Naive B cell (primary cell): Measurements from ENCODE around the gene CX3CL1. TPM values are rescaled to one million over a fixed set of nuclear protein-coding genes. Genes with fewer than 3 reads are reported as not detected.
A peak's percentile ranks its signal among the peaks of the same experiment; 100 is the strongest.

Experiments
- ATAC-seq, 2 donors: fragments of 150-1000 bp; cut with Tn5 transposase; 2 replicates each; pipeline ENCODE4 v1.10.0; 2021; ENCODE audit warnings: low read depth in 2 of 2, mild to moderate bottlenecking in 2 of 2, moderate library complexity in 2 of 2
- DNase-seq: peaks from one replicate; pipeline ENCODE4 v3.0.0; 2022
- H3K27ac Mint-ChIP-seq, 6 donors: one replicate each; pipeline ENCODE4 v1.8.0; 2020 to 2022; ENCODE audit warnings: mild to moderate bottlenecking in 6 of 6, mixed read lengths in 6 of 6, moderate library complexity in 5 of 6, inconsistent platforms in 2 of 6
- H3K27me3 Mint-ChIP-seq, 3 donors: one replicate each; pipeline ENCODE4 v1.8.0; 2021 to 2022; ENCODE audit warnings: mixed read lengths in 3 of 3, mild to moderate bottlenecking in 1 of 3
- H3K36me3 Mint-ChIP-seq, 2 donors: one replicate each; pipeline ENCODE4 v1.8.0; 2020 to 2022; ENCODE audit warnings: mixed read lengths in 2 of 2, inconsistent platforms in 1 of 2, mild to moderate bottlenecking in 1 of 2
- H3K4me1 Mint-ChIP-seq, 3 donors: one replicate each; pipeline ENCODE4 v1.8.0; 2020 to 2022; ENCODE audit warnings: mixed read lengths in 3 of 3, inconsistent platforms in 1 of 3, mild to moderate bottlenecking in 1 of 3, moderate library complexity in 1 of 3
- H3K4me3 Mint-ChIP-seq, 8 donors: one replicate each; pipeline ENCODE4 v1.8.0; 2020 to 2022; ENCODE audit warnings: mild to moderate bottlenecking in 8 of 8, mixed read lengths in 8 of 8, moderate library complexity in 8 of 8, inconsistent platforms in 2 of 8
- H3K9me3 Mint-ChIP-seq, 7 donors: one replicate each; pipeline ENCODE4 v1.8.0; 2020 to 2022; ENCODE audit warnings: mixed read lengths in 7 of 7, mild to moderate bottlenecking in 5 of 7, inconsistent platforms in 2 of 7, moderate library complexity in 1 of 7
- polyA plus RNA-seq, 6 donors: library from polyadenylated mRNA; unstranded; fragments of 300-500 nt; fragmentation: Illumina TruSeq; gene quantifications; one replicate each; pipeline ENCODE4 v1.2.3, GENCODE V29; 2021; ENCODE audit warnings: low read depth in 6 of 6

Gene CX3CL1
- polyA plus RNA-seq, 6 donors from 2014 or later: not detected

DNA sequence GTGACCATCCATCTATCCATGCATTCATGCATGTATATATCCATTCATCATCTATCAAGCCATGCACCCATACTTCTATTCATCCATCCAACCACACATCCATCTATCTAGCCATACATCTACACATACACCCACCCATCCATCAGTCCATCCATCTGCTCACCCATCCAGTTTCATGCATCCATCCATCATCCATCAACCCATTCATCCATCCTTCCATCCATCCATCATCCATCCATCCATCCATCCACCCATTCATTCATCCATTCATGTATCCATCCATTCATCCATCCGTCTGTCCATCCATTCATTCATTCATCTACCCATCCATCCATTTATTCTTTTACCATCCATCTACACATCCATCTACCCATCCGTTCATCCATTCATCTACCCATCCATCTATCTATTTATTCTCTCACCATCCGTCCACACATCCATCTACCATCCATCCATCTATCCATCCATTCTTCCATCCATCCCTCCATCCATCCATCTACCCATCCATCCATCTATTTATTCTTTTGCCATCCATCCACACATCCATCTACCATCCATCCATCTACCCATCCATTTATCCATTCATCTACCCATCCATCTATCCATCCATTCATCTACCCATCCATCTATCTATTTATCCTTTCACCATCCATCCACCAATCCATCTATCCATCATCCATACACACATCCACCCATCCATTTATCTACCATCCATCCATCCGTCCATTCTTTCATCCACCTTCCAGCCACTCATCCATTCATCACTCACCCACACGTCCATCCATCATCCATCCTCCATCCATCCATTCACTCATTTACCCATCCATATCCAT lies 35.4 kb downstream of the CX3CL1 start:
- Mint-ChIP-seq H3K27me3 (peaks cover 14 to 19% (median 16%) of the 10 kb centered on the region in 3 donors), H3K4me3 (no peak overlapping the region), H3K27ac (no peak overlapping the region), H3K4me1 (peaks cover 10 to 37% (median 24%) of the 10 kb centered on the region in 3 donors), H3K36me3 (no peaks in the 10 kb centered on the region), H3K9me3 (peaks cover 0 to 1% (median 0%) of the 10 kb centered on the region in 7 donors)
- ATAC-seq (no peak), DNase-seq (no peak)

DNA sequence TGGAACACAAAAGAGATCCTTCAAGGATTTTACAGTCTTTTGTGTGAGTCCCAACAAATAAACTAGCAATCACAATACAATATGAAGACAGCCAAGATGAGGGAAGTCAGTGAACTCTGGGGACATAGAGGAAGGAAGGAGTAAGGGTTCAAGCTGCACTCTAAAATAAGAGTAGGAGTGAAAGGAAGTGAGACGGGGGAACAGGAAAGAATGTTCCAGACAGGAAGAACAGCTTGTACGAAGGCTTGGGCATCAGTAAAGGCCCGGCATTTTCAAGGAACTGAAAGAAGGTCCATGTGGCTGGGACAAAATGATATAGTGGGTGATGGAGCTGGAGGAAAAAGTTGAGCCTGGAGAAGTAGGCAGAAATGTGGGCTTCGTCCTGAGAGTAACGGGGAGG lies 36.8 kb downstream of the CX3CL1 start:
- DNase-seq (no peak), ATAC-seq (no peak)
- Mint-ChIP-seq H3K36me3 (no peaks in the 10 kb centered on the region), H3K4me3 (peak overlapping the region in 2 of 8 donors; percentile 16 to 17), H3K27ac (peak overlapping the region in 3 of 6 donors; percentile 56 to 70 (median 58)), H3K4me1 (peaks cover 23 to 50% (median 37%) of the 10 kb centered on the region in 3 donors), H3K9me3 (peaks cover 0 to 1% (median 0%) of the 10 kb centered on the region in 7 donors), H3K27me3 (peaks cover 14 to 19% (median 16%) of the 10 kb centered on the region in 3 donors)

- peaks cover 0 to 1% (median 0%) of the 10 kb centered on the region in 7 donors for H3K9me3 Mint-ChIP-seq
- H3K4me1 Mint-ChIP-seq: peaks cover 29 to 54% (median 40%) of the 10 kb centered on the region in 3 donors
Measured at GRCh38 chr16:57409870-57410587, 37.7 kb downstream of the CX3CL1 start.

DNA sequence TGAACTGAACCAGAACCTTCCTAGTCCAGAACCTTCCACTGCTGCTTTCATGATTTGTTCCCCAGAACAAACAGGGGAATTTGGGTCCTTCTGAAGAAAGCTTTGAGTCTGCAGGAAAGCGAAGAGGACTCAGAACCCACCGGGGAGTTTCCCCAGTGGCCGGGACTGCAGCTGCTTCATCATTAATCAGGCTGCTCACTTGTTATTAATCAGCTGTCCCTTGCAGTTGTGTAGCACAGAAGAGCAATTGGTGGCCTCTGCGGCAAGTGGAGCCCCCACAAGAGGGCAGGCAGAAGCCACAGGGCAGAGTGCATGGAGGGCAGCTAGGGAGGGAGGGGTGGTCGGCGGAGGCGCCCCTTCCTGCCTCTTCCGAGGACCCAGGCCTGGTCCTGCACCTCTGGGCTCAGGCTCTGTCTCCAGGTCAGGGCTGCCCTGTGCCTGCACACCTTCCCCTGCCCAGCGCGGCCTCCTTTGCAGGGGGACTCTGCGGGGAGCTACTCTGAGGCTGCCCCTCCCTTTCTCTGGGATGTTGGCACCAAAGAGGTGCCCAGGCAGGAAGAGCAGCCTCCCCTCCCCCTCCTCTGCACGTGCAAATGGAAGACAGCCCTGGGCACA lies 39.2 kb downstream of the CX3CL1 start:
- ATAC-seq (no peak), DNase-seq (no peak)
- H3K4me3 Mint-ChIP-seq: no peak overlapping the region
- H3K9me3 Mint-ChIP-seq: peaks cover 0 to 1% (median 0%) of the 10 kb centered on the region in 7 donors
- H3K27ac Mint-ChIP-seq: peak overlapping the region in 3 of 6 donors; percentile 33 to 52 (median 36)
- peaks cover 40 to 53% (median 44%) of the 10 kb centered on the region in 3 donors for H3K4me1 Mint-ChIP-seq
- H3K36me3 Mint-ChIP-seq: no peaks in the 10 kb centered on the region
- peaks cover 7 to 19% (median 8%) of the 10 kb centered on the region in 3 donors for H3K27me3 Mint-ChIP-seq

More at GRCh38 chr16:57409870-57410587, 37.7 kb downstream of the CX3CL1 start:
- H3K4me3 Mint-ChIP-seq: peak overlapping the region in 1 of 8 donors; percentile 67
- no peak for ATAC-seq
- H3K27ac Mint-ChIP-seq: no peak overlapping the region
- H3K27me3 Mint-ChIP-seq: peaks cover 12 to 19% (median 13%) of the 10 kb centered on the region in 3 donors
- no peak for DNase-seq
- no peaks in the 10 kb centered on the region for H3K36me3 Mint-ChIP-seq

DNA sequence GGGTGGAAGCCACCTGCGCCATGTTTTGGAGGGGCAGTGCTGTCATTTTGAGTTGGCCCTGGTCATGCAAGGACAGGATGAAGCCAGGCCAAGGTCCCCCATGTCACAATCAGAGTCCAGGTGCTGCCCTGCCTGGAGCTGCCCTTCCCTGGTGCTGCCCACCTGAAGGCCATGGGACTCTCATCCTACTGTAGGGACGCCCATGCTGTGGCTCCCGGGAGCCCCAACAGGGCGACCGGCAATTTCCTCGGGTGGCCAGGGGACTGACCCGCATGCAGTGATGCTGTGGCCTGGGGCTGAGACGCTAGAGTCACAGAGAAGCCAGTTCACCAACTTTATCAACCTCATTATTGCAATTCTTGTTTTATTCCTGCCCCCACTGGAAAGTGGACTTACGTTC lies 40.3 kb downstream of the CX3CL1 start:
- Mint-ChIP-seq H3K27me3 (peaks cover 7 to 19% (median 8%) of the 10 kb centered on the region in 3 donors), H3K4me1 (peaks cover 50 to 63% (median 52%) of the 10 kb centered on the region in 3 donors), H3K4me3 (peak overlapping the region in 2 of 8 donors; percentile 69 to 88), H3K27ac (peak overlapping the region in 4 of 6 donors; percentile 26 to 93 (median 65)), H3K9me3 (peaks cover 0 to 1% (median 0%) of the 10 kb centered on the region in 7 donors), H3K36me3 (no peaks in the 10 kb centered on the region)
- DNase-seq (no peak), ATAC-seq (no peak)

- Mint-ChIP-seq H3K36me3 (no peaks in the 10 kb centered on the region), H3K27ac (peak overlapping the region; percentile 56 to 93 (median 68)), H3K9me3 (peaks cover 0 to 1% (median 0%) of the 10 kb centered on the region in 7 donors), H3K4me3 (peak overlapping the region in 6 of 8 donors; percentile 24 to 88 (median 56)), H3K27me3 (peaks cover 7 to 19% (median 8%) of the 10 kb centered on the region in 3 donors), H3K4me1 (peaks cover 50 to 68% (median 56%) of the 10 kb centered on the region in 3 donors)
- ATAC-seq: peak; percentile 97 to 98
- DNase-seq: peak; percentile 86
Measured at GRCh38 chr16:57413301-57413730, 41.0 kb downstream of the CX3CL1 start.

DNA sequence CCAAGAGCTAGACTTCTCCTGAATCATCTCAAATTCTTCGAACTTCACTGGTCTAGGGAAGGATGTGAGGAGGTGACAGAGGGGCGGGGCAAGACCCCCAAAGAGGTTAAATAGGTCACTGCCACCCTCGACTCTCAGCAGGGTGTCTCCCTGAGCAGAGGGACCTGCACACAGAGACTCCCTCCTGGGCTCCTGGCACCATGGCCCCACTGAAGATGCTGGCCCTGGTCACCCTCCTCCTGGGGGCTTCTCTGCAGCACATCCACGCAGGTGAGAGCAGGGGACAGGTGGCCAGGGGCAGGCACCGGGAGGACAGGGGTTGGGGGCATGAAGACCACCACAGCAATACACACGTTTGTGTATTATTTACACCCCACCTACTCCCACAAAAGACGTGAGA lies 41.4 kb downstream of the CX3CL1 start:
- H3K36me3 Mint-ChIP-seq: no peaks in the 10 kb centered on the region
- H3K27me3 Mint-ChIP-seq: peaks cover 7 to 18% (median 7%) of the 10 kb centered on the region in 3 donors
- H3K4me3 Mint-ChIP-seq: peak overlapping the region in 6 of 8 donors; percentile 24 to 88 (median 56)
- H3K9me3 Mint-ChIP-seq: peaks cover 0 to 1% (median 0%) of the 10 kb centered on the region in 7 donors
- H3K27ac Mint-ChIP-seq: peak overlapping the region; percentile 56 to 93 (median 68)
- DNase-seq (no peak), ATAC-seq (peak; percentile 13 to 20)
- H3K4me1 Mint-ChIP-seq: peaks cover 53 to 72% (median 60%) of the 10 kb centered on the region in 3 donors

GRCh38 chr16:57416084-57416483 lies 43.8 kb downstream of the CX3CL1 start:
- no peaks in the 10 kb centered on the region for H3K9me3 Mint-ChIP-seq
- H3K27ac Mint-ChIP-seq: peak overlapping the region in 3 of 6 donors; percentile 52 to 79 (median 63)
- H3K4me1 Mint-ChIP-seq: peaks cover 49 to 63% (median 49%) of the 10 kb centered on the region in 3 donors
- H3K4me3 Mint-ChIP-seq: peak overlapping the region in 1 of 8 donors; percentile 37
- no peak for ATAC-seq
- DNase-seq: no peak
- no peaks in the 10 kb centered on the region for H3K36me3 Mint-ChIP-seq
- H3K27me3 Mint-ChIP-seq: peaks cover 0 to 2% (median 0%) of the 10 kb centered on the region in 3 donors

GRCh38 chr16:57419506-57419905 lies 47.2 kb downstream of the CX3CL1 start:
- Mint-ChIP-seq H3K36me3 (no peaks in the 10 kb centered on the region), H3K9me3 (no peaks in the 10 kb centered on the region), H3K27me3 (no peaks in the 10 kb centered on the region), H3K4me3 (peak overlapping the region in 1 of 8 donors; percentile 60), H3K4me1 (peaks cover 33 to 38% (median 33%) of the 10 kb centered on the region in 3 donors), H3K27ac (peak overlapping the region in 2 of 6 donors; percentile 54 to 66)
- no peak for DNase-seq
- no peak for ATAC-seq

DNA sequence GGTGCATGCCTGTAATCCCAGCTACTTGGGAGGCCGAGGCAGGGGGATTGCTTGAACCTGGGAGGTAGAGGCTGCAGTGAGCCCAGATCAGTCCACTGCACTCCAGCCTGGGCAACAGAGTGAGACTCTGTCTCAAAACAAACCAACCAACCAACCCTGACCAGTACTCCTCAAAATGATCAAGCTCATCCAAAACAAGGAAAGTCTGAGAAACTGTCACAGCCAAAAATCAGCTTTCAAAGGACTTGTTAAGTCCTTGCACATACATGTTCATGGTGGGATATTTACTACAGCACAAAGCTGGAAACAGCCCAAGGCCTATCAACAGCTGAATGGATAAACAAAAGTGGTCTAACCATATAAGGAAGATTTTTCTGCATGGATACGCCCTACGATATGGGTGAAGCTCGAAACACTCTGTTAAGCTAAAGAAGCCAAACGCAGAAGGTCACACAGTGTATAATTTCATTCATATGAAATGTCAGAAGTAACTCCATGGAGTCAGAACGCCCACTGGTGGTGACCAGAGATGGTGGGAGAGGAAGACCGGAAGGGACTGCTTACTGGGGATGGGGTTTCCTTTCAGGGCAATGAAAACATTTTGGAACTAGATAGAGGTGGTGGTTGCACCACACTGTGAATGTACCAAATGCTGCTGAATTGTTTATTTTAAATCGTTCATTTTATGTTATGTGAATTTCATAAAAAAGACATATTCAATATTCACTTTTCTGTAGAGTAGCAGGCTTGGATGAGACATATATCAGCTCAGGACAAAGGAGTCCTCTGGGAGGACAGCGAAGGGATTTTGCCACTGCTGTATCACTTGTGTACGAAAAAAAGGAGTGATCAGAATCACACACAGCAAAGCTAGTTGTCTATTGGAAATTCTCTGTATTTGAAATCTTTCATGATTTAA lies 50.0 kb downstream of the CX3CL1 start:
- Mint-ChIP-seq H3K9me3 (no peaks in the 10 kb centered on the region), H3K27ac (no peak overlapping the region), H3K27me3 (no peaks in the 10 kb centered on the region), H3K4me3 (no peak overlapping the region), H3K36me3 (peaks cover 2 to 3% of the 10 kb centered on the region in 2 donors), H3K4me1 (peaks cover 9 to 21% (median 11%) of the 10 kb centered on the region in 3 donors)
- no peak for DNase-seq
- no peak for ATAC-seq

DNA sequence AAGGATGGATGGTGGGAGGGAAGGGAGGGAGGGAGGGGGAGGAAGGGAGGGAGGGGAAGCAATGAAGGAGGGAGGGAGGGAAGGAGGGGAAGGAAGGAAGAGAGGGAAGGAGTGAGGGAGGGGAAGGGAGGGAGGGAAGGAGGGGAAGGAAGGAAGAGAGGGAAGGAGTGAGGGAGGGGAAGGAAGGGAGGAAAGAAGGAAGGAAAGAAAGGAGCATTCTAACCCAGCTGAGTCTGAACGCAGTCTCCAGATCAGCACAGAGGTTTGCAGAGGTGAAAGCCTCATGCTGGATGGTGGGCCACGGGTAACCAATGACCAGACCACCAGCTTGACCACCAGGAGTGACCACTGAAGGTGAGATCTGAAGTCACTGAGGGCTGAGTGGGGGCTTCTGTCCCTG lies 50.9 kb downstream of the CX3CL1 start:
- H3K27me3 Mint-ChIP-seq: no peaks in the 10 kb centered on the region
- DNase-seq: no peak

DNA sequence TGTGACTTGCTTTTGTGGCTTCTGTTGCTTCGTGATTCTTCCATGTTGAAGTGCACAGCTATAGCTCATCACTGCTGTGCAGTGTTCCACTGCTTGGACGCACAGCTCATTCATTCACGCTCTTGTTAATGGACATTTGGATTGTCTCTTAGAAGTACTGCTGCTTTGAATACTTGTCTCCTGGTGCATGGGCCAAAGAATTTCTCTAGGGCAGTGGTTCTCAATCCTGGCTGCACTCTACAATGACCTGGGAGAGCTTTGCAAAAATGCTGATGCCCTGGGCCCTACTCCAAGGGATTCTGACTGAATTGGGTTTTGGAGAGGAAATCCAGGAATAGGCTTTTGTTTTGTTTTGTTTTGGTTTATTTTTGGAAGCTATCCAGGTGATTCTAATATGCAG lies 52.3 kb downstream of the CX3CL1 start:
- DNase-seq (no peak), ATAC-seq (no peak)
- Mint-ChIP-seq H3K36me3 (peaks cover 18 to 20% of the 10 kb centered on the region in 2 donors), H3K4me3 (no peak overlapping the region), H3K9me3 (peaks cover 0 to 1% (median 0%) of the 10 kb centered on the region in 7 donors), H3K4me1 (peaks cover 0 to 2% (median 0%) of the 10 kb centered on the region in 3 donors), H3K27me3 (no peaks in the 10 kb centered on the region), H3K27ac (no peak overlapping the region)

More for the DNA sequence above, 50.9 kb downstream of the CX3CL1 start:
- H3K4me1 Mint-ChIP-seq: peaks cover 7 to 14% (median 7%) of the 10 kb centered on the region in 3 donors
- no peak for ATAC-seq
- H3K9me3 Mint-ChIP-seq: peaks cover 0 to 1% (median 0%) of the 10 kb centered on the region in 7 donors
- peaks cover 8 to 10% of the 10 kb centered on the region in 2 donors for H3K36me3 Mint-ChIP-seq
- H3K27ac Mint-ChIP-seq: no peak overlapping the region
- H3K4me3 Mint-ChIP-seq: no peak overlapping the region
